Endometrium (tissue), 2 donors: ENCODE data around the gene CEP295NL.
"Not testable (repeated sequence)": the region's sequence is repeated elsewhere in the genome, so short reads cannot be mapped to it uniquely, and the experiment has no call there.

ENCODE experiments used
- FAIRE-seq: peaks from 2 replicates; lab custom pipeline; 2012; peaks lifted over from hg19 to GRCh38; lab: Jason Lieb, UNC
- donor health status: control.
- donor health status: control.

Gene CEP295NL

GRCh38 chr17:78903101-78903779 lies at the start of gene CEP295NL:
Gene CEP295NL (minus strand): TSS chr17:78903201. CDS start chr17:78901828, 1,373 bp downstream.
- FAIRE-seq, result no peak

GRCh38 chr17:78952706-78953105 lies 49.7 kb upstream of the CEP295NL start:
- no peak for FAIRE-seq

- FAIRE-seq, result no peak
Measured at GRCh38 chr17:78951967-78952551, 49.1 kb upstream of the CEP295NL start.

GRCh38 chr17:78950870-78951269 lies 47.9 kb upstream of the CEP295NL start:
- no peak for FAIRE-seq

- FAIRE-seq, result no peak
Measured at GRCh38 chr17:78947235-78948149, 44.5 kb upstream of the CEP295NL start.

GRCh38 chr17:78946631-78947030 lies 43.6 kb upstream of the CEP295NL start:
- no peak for FAIRE-seq

- FAIRE-seq, result no peak
Measured at GRCh38 chr17:78946131-78946530, 43.1 kb upstream of the CEP295NL start.

- FAIRE-seq, result not testable (repeated sequence)
Measured at GRCh38 chr17:78945455-78945854, 42.5 kb upstream of the CEP295NL start.

GRCh38 chr17:78944956-78945355 lies 42.0 kb upstream of the CEP295NL start:
- no peak for FAIRE-seq

- no peak for FAIRE-seq
Measured at GRCh38 chr17:78944026-78944425, 41.0 kb upstream of the CEP295NL start.

GRCh38 chr17:78940708-78941107 lies 37.7 kb upstream of the CEP295NL start:
- FAIRE-seq, result no peak

- FAIRE-seq, result no peak
Measured at GRCh38 chr17:78940258-78940657, 37.3 kb upstream of the CEP295NL start.

GRCh38 chr17:78939615-78940014 lies 36.6 kb upstream of the CEP295NL start:
- FAIRE-seq, result no peak

GRCh38 chr17:78937561-78937960 lies 34.6 kb upstream of the CEP295NL start:
- no peak for FAIRE-seq

- no peak for FAIRE-seq
Measured at GRCh38 chr17:78935419-78936323, 32.7 kb upstream of the CEP295NL start.

GRCh38 chr17:78934681-78935418 lies 31.8 kb upstream of the CEP295NL start:
- no peak for FAIRE-seq

GRCh38 chr17:78933959-78934568 lies 31.1 kb upstream of the CEP295NL start:
- FAIRE-seq, result peak; percentile 91

- no peak for FAIRE-seq
Measured at GRCh38 chr17:78933025-78933958, 30.3 kb upstream of the CEP295NL start.
